Fibroblast of upper back skin (primary cell): ENCODE data around the gene KRTAP6-1.

Experiments
- DNase-seq: peaks from one replicate; pipeline ENCODE4 v3.0.0-alpha.2; 2013

Gene KRTAP6-1

DNA sequence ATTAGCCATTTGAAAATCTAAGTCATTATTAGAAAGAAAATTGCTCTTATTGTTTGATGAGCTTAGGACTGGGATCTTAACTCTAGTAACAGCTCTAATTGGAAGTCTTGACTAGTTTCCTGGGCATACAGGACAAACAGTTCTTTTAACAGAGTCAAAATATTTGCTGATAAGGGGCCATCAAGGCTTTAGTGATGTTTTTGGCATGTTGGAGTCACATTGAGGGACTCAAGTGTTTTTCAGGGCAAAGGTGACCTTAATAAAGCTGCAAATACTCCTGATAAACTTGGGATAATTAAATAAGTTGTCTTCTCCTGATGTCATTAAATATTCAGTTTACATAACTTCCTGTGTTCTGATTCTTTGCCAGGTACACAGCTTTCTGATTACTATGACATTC, 46.1 kb downstream of the KRTAP6-1 start:
- no peak for DNase-seq

DNA sequence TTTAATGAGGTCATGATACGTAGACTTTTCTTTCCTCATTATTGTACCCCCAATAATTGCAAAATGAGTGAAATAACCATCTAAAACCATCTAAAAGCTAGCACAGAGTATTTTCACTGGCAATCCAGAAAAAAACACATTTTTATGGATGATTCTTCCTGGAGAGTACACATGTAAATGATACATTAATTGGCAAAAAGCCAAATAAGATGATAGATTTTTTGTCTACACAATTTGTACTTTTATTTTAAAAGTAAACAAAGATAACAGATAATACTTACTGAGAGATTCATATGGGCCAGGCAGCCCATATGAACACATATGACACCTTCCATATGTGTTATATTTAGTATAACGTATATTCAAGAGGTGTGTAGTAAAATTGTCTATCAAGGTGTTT, 50.1 kb downstream of the KRTAP6-1 start:
- no peak for DNase-seq
